Fibroblast of lung (primary cell): ENCODE results near the gene MLLT10. TPM values are rescaled to one million over a fixed set of nuclear protein-coding genes. Genes with fewer than 3 reads are reported as not detected.
A peak's percentile ranks its signal among the peaks of the same experiment; 100 is the strongest.
"Not testable (repeated sequence)": the region's sequence is repeated elsewhere in the genome, so short reads cannot be mapped to it uniquely, and the experiment has no call there.

Source experiments
- DNase-seq, 2 donors: peaks; one replicate each; pipeline versions ENCODE4 v3.0.0 to v3.0.0-alpha.2; 2010; ENCODE audit warnings: low read depth in 2 of 2
- H2AFZ ChIP-seq: 2 replicates; pipeline ENCODE4 v1.5.1; 2012; ENCODE audit warnings: low read length, control low read depth, inconsistent platforms
- H3K27ac ChIP-seq: 2 replicates; pipeline ENCODE4 v1.5.1; 2011; ENCODE audit warnings: low read length, control low read depth; ENCODE audit not compliant: insufficient read depth
- H3K27me3 ChIP-seq: 2 replicates; pipeline ENCODE4 v1.5.1; 2011; ENCODE audit warnings: mild to moderate bottlenecking, low read length; ENCODE audit not compliant: control insufficient read depth, insufficient read depth
- H3K36me3 ChIP-seq: 2 replicates; pipeline ENCODE4 v1.5.1; 2011; ENCODE audit warnings: low read length; ENCODE audit not compliant: control insufficient read depth, insufficient read depth
- H3K4me1 ChIP-seq: 2 replicates; pipeline ENCODE4 v1.5.1; 2011; ENCODE audit warnings: low read length; ENCODE audit not compliant: control insufficient read depth, insufficient read depth; ENCODE audit errors: extremely low read depth
- H3K4me2 ChIP-seq: 2 replicates; pipeline ENCODE4 v1.5.1; 2011; ENCODE audit warnings: low read length, control low read depth; ENCODE audit not compliant: insufficient read depth; ENCODE audit errors: extremely low read depth
- H3K4me3 ChIP-seq, 4 experiments: fragments of 200-600 bp in 1 of 4; sonication (generic) in 1 of 4; replicated peaks in 1 of 4; 2 replicates each; pipeline ENCODE4 v1.5.1; 2011 to 2016; ENCODE audit warnings: low read length in 4 of 4, low read depth in 3 of 4, mild to moderate bottlenecking in 3 of 4, control low read depth in 2 of 4, inconsistent platforms in 1 of 4, mixed read lengths in 1 of 4; ENCODE audit not compliant: insufficient read depth in 1 of 4; ENCODE audit errors: control extremely low read depth in 1 of 4
- H3K79me2 ChIP-seq: 2 replicates; pipeline ENCODE4 v1.5.1; 2012; ENCODE audit warnings: mild to moderate bottlenecking, low read length, inconsistent platforms; ENCODE audit not compliant: control insufficient read depth, insufficient read depth
- H3K9ac ChIP-seq: 2 replicates; pipeline ENCODE4 v1.5.1; 2011; ENCODE audit warnings: mild to moderate bottlenecking, low read length, control low read depth; ENCODE audit not compliant: insufficient read depth
- H3K9me3 ChIP-seq: 2 replicates; pipeline ENCODE4 v1.5.1; 2012; ENCODE audit warnings: low read depth, low read length; ENCODE audit not compliant: control insufficient read depth, insufficient read depth
- H4K20me1 ChIP-seq: 2 replicates; pipeline ENCODE4 v1.5.1; 2011; ENCODE audit warnings: low read length; ENCODE audit not compliant: control insufficient read depth, insufficient read depth; ENCODE audit errors: extremely low read depth
- EZH2 ChIP-seq: IDR thresholded peaks from 2 replicates; pipeline ENCODE4 v1.5.1; 2012; ENCODE audit warnings: low read length, control low read depth, mild to moderate bottlenecking; ENCODE audit errors: missing control alignments
- polyA plus RNA-seq, 2 donors: library from polyadenylated mRNA; depleted of rRNA in 1 of 2; stranded (reverse) in 1 of 2; unstranded in 1 of 2; fragments of >200 nt; gene quantifications; 2 replicates each; pipeline ENCODE4 v1.2.1, GENCODE V29; 2011 to 2012; ENCODE audit warnings: missing spikeins in 1 of 2
- total RNA-seq: library from RNA; depleted of rRNA; stranded (reverse); fragments of >200 nt; gene quantifications from 2 replicates; pipeline ENCODE4 v1.2.1, GENCODE V29; 2014
- TF ChIP-seq, protein P1 (sequence below), 2 donors: IDR thresholded peaks in 1 of 2; conservative IDR thresholded peaks in 1 of 2; 1 replicate in 1 of 2; 2 replicates in 1 of 2; pipeline ENCODE4 v1.5.1; 2011 to 2012; ENCODE audit warnings: low read length in 2 of 2, control low read depth in 1 of 2, inconsistent platforms in 1 of 2, low read depth in 1 of 2, mild to moderate bottlenecking in 1 of 2

Gene MLLT10
- total and polyA plus RNA-seq, 2 donors (not counting 1 experiment from before 2014, with no cell fraction given): 25.6 to 56.3 TPM

DNA sequence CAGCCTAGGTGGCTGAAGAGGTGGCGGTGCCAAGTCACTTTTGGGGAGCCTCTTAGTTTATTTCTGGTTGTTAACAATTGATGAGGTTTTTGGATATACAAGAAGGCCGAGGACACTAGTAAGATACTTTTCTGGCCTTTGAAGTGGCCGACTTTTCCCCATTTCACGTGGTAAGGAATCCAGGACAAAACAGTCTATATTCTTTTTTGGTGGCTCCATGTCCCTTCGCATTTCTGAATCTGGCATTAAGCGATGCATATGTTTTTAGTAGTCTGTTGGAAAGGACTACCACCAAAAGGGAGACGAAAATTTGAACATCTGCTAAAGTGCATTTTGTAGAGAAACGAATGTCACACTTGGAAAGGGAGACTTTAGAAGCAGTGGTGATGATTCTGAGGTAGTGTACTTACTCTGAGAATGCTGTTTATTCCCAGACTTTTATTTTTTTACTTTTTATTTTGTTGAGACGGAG is 1.5 kb downstream of the MLLT10 start:
- DNase-seq: peak in 1 of 2 donors; percentile 10
- TF ChIP-seq EZH2: no peak
- TF ChIP-seq, protein P1, sequence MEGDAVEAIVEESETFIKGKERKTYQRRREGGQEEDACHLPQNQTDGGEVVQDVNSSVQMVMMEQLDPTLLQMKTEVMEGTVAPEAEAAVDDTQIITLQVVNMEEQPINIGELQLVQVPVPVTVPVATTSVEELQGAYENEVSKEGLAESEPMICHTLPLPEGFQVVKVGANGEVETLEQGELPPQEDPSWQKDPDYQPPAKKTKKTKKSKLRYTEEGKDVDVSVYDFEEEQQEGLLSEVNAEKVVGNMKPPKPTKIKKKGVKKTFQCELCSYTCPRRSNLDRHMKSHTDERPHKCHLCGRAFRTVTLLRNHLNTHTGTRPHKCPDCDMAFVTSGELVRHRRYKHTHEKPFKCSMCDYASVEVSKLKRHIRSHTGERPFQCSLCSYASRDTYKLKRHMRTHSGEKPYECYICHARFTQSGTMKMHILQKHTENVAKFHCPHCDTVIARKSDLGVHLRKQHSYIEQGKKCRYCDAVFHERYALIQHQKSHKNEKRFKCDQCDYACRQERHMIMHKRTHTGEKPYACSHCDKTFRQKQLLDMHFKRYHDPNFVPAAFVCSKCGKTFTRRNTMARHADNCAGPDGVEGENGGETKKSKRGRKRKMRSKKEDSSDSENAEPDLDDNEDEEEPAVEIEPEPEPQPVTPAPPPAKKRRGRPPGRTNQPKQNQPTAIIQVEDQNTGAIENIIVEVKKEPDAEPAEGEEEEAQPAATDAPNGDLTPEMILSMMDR (conservative IDR thresholded peaks at IDR 0.05 in 1 of 2, IDR thresholded peaks at IDR 0.05 in 1 of 2; ENCODE audit: low read depth in 1 of 2, low read length in 2 of 2): no peak
- H3K79me2 ChIP-seq: peaks cover 31% of the 10 kb centered on the region
- H3K27me3 ChIP-seq: no peaks in the 10 kb centered on the region
- H3K9me3 ChIP-seq: no peaks in the 10 kb centered on the region
- peaks cover 6% of the 10 kb centered on the region for H3K4me1 ChIP-seq
- H3K4me3 ChIP-seq: peak overlapping the region; percentile 67 to 74 (median 70)
- peak overlapping the region; percentile 81 for H3K4me2 ChIP-seq
- H3K9ac ChIP-seq: peak overlapping the region; percentile 58
- H2AFZ ChIP-seq: no peak overlapping the region
- no peaks in the 10 kb centered on the region for H4K20me1 ChIP-seq
- H3K27ac ChIP-seq: peak overlapping the region; percentile 23
- H3K36me3 ChIP-seq: peaks cover 2% of the 10 kb centered on the region

DNA sequence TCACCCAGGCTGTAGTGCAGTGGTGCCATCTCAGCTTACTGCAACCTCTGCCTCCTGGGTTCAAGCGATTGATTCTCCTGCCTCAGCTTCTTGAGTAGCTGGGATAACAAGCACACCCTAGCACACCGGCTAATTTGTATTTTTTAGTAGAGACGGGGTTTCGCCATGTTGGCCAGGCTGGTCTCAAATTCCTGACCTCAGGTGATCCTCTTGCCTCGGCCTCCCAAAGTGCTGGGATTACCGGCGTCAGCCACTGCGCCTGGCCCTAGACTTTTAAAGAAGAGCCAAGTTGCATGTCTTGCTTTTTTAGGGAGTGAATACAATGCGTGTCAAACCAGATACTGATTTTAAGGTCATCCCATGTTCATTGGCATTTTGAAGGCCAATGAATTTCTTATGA is 1.9 kb downstream of the MLLT10 start:
- not testable (repeated sequence) for DNase-seq, H3K27ac ChIP-seq, H3K9ac ChIP-seq, H3K36me3 ChIP-seq, H2AFZ ChIP-seq, H4K20me1 ChIP-seq, H3K27me3 ChIP-seq, H3K4me1 ChIP-seq, H3K9me3 ChIP-seq
- H3K4me3 ChIP-seq: peak overlapping the region in 2 of 4 experiments; percentile 70 to 71
- peak overlapping the region; percentile 81 for H3K4me2 ChIP-seq
- H3K79me2 ChIP-seq: peaks cover 31% of the 10 kb centered on the region

DNA sequence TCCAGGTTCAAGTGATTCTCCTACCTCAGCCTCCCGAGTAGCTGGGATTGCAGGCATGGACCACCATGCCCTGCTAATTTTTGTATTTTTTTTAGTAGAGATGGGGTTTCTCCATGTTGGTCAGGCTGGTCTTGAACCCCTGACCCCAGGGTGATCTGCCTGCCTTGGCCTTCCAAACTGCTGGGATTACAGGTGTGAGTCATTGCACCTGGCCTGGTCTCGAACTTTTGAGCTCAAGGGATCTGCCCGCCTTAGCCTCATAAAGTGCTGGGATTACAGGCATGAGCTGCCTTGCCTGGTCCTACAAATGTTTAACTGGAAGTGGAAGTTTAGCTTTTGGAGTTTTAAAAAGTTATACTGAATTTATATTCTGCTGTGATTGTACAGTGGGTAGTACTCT is 2.8 kb downstream of the MLLT10 start:
- DNase-seq: no peak
- Histone ChIP-seq H3K9me3 (no peaks in the 10 kb centered on the region), H4K20me1 (no peaks in the 10 kb centered on the region), H2AFZ (no peak overlapping the region), H3K4me3 (no peak overlapping the region), H3K36me3 (peaks cover 3% of the 10 kb centered on the region), H3K79me2 (peaks cover 35% of the 10 kb centered on the region), H3K4me1 (peaks cover 6% of the 10 kb centered on the region), H3K9ac (no peak overlapping the region), H3K4me2 (no peak overlapping the region), H3K27me3 (no peaks in the 10 kb centered on the region), H3K27ac (no peak overlapping the region)
- TF ChIP-seq, protein P1 (conservative IDR thresholded peaks at IDR 0.05 in 1 of 2, IDR thresholded peaks at IDR 0.05 in 1 of 2; ENCODE audit: low read depth in 1 of 2, low read length in 2 of 2): no peak
- TF ChIP-seq EZH2: no peak

DNA sequence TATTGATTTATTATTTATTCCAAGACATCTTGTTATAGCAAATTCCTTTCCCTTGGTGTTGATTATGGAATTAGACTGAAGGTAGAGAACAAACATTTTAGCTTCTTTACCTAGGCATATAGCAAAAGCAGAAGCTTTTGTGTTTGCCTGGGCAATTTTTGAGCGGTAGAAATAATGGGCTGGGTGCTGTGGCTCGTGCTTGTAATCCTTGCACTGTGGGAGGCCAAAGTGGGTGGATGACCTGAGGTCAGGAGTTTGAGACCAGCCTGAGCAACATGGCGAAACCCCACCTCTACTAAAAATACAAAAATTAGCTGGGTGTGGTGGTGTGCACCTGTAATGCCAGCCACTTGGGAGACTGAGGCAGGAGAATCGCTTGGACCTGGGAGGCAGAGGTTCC is 6.7 kb downstream of the MLLT10 start:
- H3K9ac ChIP-seq, DNase-seq, H3K4me1 ChIP-seq, H3K27ac ChIP-seq, H3K4me3 ChIP-seq, H3K27me3 ChIP-seq, H2AFZ ChIP-seq, H3K36me3 ChIP-seq, H4K20me1 ChIP-seq, H3K4me2 ChIP-seq, H3K9me3 ChIP-seq: not testable (repeated sequence)
- peaks cover 43% of the 10 kb centered on the region for H3K79me2 ChIP-seq
